ENCODE measurements around the gene GRIK4. TPM values are rescaled to one million over a fixed set of nuclear protein-coding genes. Genes with fewer than 3 reads are reported as not detected.

The GRIK4 gene
- total RNA-seq, 2 experiments from 2014 or later = 0.06 TPM; not detected in 1

DNA sequence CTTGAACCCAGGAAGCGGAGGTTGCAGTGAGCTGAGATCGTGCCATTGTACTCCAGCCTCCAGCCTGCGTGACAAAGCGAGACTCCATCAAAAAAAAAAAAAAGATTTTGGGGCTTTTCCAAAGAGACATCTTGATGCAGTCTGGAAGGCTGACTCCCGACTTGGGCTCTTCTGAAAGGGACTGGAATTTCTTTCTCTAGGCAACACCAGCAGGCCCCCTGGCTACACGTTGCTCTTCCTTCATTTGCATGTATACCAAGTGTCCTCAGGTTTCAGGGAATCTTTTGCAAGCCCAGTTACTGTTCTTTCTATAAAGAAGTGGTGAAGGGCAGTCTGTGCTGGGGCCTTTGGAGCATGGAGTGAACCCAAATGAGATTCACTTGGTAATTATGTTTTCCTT is 211.0 kb downstream of the GRIK4 start:
- ChIA-PET POLR2A (no interaction called here), CTCF (ENCODE audit: unreplicated experiment) (no interaction called here)
- Histone ChIP-seq H3K9me3 (ENCODE audit: low read length) (0 out of 2 replicates have a peak, but pooled peaks cover 3% of the 10 kb centered on the region), H3K4me1 (ENCODE audit: insufficient read depth, low read length, poor library complexity, severe bottlenecking) (no peaks in the 10 kb centered on the region), H3K9me2 (ENCODE audit: insufficient read depth, low read length) (no peaks in the 10 kb centered on the region), H2AFZ (ENCODE audit: low read length) (no peak overlapping the region), H3K4me3 (ENCODE audit: low read depth, low read length, poor library complexity, severe bottlenecking) (no peak overlapping the region), H3K4me2 (ENCODE audit: low read length) (no peak overlapping the region), H3K79me2 (ENCODE audit: insufficient read depth, low read depth, low read length) (no peaks in the 10 kb centered on the region), H4K20me1 (ENCODE audit: insufficient read depth, low read length) (no peaks in the 10 kb centered on the region), H3K27ac (ENCODE audit: low read depth, low read length, poor library complexity, severe bottlenecking) (no peak overlapping the region), H3K36me3 (ENCODE audit: insufficient read depth, low read length) (no peaks in the 10 kb centered on the region)
- no peak for DNase-seq (ENCODE audit: low spot score)
- BruUV-seq (replicated peaks) = no TSS peak
- intact Hi-C loops (cut with micrococcal nuclease; ENCODE audit: unreplicated experiment) = no loop called here
- TF ChIP-seq EZH2phosphoT487 (IDR thresholded peaks at IDR 0.05; ENCODE audit: borderline replicate concordance, low read depth, low read length) = no peak
- TF ChIP-seq, protein P1, sequence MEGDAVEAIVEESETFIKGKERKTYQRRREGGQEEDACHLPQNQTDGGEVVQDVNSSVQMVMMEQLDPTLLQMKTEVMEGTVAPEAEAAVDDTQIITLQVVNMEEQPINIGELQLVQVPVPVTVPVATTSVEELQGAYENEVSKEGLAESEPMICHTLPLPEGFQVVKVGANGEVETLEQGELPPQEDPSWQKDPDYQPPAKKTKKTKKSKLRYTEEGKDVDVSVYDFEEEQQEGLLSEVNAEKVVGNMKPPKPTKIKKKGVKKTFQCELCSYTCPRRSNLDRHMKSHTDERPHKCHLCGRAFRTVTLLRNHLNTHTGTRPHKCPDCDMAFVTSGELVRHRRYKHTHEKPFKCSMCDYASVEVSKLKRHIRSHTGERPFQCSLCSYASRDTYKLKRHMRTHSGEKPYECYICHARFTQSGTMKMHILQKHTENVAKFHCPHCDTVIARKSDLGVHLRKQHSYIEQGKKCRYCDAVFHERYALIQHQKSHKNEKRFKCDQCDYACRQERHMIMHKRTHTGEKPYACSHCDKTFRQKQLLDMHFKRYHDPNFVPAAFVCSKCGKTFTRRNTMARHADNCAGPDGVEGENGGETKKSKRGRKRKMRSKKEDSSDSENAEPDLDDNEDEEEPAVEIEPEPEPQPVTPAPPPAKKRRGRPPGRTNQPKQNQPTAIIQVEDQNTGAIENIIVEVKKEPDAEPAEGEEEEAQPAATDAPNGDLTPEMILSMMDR (conservative IDR thresholded peaks at IDR 0.05; ENCODE audit: low read length) = no peak

DNA sequence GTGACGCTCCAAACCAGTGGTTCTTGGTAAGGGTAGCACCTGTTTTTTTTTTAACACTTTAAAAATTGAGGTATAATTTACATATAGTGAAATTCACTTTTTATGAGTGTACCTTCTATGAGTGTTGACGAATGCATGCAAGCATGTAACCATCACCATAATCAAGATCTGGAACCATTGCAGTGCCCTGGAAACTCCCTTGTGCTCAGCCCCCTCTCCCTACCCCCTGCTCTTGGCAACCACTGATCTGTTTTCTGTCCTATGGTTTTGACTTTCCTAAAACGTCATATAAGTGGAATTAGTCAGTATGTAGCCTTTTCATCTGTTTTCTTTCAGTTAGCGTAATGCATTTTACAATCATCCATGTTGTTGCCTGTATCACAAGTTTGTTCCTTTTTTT is 212.2 kb downstream of the GRIK4 start:
- ChIA-PET POLR2A (no interaction called here), CTCF (ENCODE audit: unreplicated experiment) (no interaction called here)
- Histone ChIP-seq H3K36me3 (ENCODE audit: insufficient read depth, low read length) (no peaks in the 10 kb centered on the region), H3K4me3 (ENCODE audit: low read depth, low read length, poor library complexity, severe bottlenecking) (no peak overlapping the region), H3K9me3 (ENCODE audit: low read length) (0 out of 2 replicates have a peak, but pooled peaks cover 8% of the 10 kb centered on the region), H3K4me2 (ENCODE audit: low read length) (no peak overlapping the region), H4K20me1 (ENCODE audit: insufficient read depth, low read length) (no peaks in the 10 kb centered on the region), H3K9me2 (ENCODE audit: insufficient read depth, low read length) (no peaks in the 10 kb centered on the region), H3K27ac (ENCODE audit: low read depth, low read length, poor library complexity, severe bottlenecking) (no peak overlapping the region), H3K4me1 (ENCODE audit: insufficient read depth, low read length, poor library complexity, severe bottlenecking) (no peaks in the 10 kb centered on the region), H2AFZ (ENCODE audit: low read length) (no peak overlapping the region), H3K79me2 (ENCODE audit: insufficient read depth, low read depth, low read length) (no peaks in the 10 kb centered on the region)
- no peak for DNase-seq (ENCODE audit: low spot score)
- intact Hi-C loops (cut with micrococcal nuclease; ENCODE audit: unreplicated experiment) = no loop called here
- BruUV-seq (replicated peaks) = no TSS peak
- TF ChIP-seq, protein P1 (conservative IDR thresholded peaks at IDR 0.05; ENCODE audit: low read length) = no peak
- no peak for TF ChIP-seq EZH2phosphoT487 (IDR thresholded peaks at IDR 0.05; ENCODE audit: borderline replicate concordance, low read depth, low read length)

DNA sequence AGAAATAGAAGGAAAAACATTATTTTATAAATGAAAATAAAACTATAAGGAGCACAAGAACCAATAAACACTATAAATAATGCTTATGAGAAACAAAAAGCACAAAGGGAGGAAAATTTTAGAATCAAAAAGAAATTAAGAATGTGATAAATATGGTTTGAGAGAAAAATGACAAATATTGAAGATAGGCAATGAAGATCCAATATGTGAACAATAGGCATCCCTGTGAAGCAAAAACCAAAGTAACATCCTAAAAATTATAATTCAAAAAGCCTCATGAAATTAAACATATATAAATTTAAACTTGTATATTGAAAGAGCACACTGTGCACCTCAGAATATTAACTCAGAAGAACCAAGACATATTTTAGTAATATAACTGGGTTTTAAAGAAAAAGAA is 216.2 kb downstream of the GRIK4 start:
- ChIA-PET CTCF (ENCODE audit: unreplicated experiment) (no interaction called here), POLR2A (no interaction called here)
- H3K4me1 ChIP-seq (ENCODE audit: insufficient read depth, low read length, poor library complexity, severe bottlenecking) = no peaks in the 10 kb centered on the region
- TF ChIP-seq, protein P1 (conservative IDR thresholded peaks at IDR 0.05; ENCODE audit: low read length) = no peak
- no peak for TF ChIP-seq EZH2phosphoT487 (IDR thresholded peaks at IDR 0.05; ENCODE audit: borderline replicate concordance, low read depth, low read length)
- no peak overlapping the region for H3K4me2 ChIP-seq (ENCODE audit: low read length)
- intact Hi-C loops (cut with micrococcal nuclease; ENCODE audit: unreplicated experiment) = no loop called here
- no peaks in the 10 kb centered on the region for H3K79me2 ChIP-seq (ENCODE audit: insufficient read depth, low read depth, low read length)
- no peak overlapping the region for H3K4me3 ChIP-seq (ENCODE audit: low read depth, low read length, poor library complexity, severe bottlenecking)
- no TSS peak for BruUV-seq (replicated peaks)
- H3K36me3 ChIP-seq (ENCODE audit: insufficient read depth, low read length) = no peaks in the 10 kb centered on the region
- no peak for DNase-seq (ENCODE audit: low spot score)
- H3K9me2 ChIP-seq (ENCODE audit: insufficient read depth, low read length) = no peaks in the 10 kb centered on the region
- H4K20me1 ChIP-seq (ENCODE audit: insufficient read depth, low read length) = no peaks in the 10 kb centered on the region
- no peak overlapping the region for H3K27ac ChIP-seq (ENCODE audit: low read depth, low read length, poor library complexity, severe bottlenecking)
- 0 out of 2 replicates have a peak, but pooled peaks cover 8% of the 10 kb centered on the region for H3K9me3 ChIP-seq (ENCODE audit: low read length)
- no peak overlapping the region for H2AFZ ChIP-seq (ENCODE audit: low read length)

Data from OCI-LY7 (cell line).